HG03066 (cell line): ENCODE measurements around the gene MEF2A.

Source experiments
- ATAC-seq: cut with Tn5 transposase; IDR thresholded peaks from one replicate; pipeline ENCODE4 v1.9.1; 2021; ENCODE audit warnings: low read depth; ENCODE audit not compliant: unreplicated experiment

The MEF2A gene

DNA sequence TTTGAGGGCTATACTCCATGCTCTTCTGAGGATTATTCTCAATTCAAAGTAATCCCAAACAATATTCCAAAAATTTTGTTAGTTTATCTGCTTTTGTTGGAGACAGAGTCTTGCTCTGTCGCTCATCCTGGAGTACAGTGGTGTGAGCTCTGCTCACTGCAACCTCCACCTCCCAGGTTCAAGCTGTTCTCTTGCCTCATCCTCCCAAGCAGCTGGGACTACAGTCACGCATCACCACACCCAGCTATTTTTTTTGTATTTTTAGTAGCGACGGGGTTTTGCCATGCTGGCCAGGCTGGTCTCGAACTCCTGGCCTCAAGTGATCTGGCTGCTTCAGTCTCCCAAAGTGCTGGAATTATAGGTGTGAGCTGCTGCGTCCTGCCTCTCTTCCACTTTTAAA is 39.1 kb downstream of the MEF2A start:
- no peak for ATAC-seq

DNA sequence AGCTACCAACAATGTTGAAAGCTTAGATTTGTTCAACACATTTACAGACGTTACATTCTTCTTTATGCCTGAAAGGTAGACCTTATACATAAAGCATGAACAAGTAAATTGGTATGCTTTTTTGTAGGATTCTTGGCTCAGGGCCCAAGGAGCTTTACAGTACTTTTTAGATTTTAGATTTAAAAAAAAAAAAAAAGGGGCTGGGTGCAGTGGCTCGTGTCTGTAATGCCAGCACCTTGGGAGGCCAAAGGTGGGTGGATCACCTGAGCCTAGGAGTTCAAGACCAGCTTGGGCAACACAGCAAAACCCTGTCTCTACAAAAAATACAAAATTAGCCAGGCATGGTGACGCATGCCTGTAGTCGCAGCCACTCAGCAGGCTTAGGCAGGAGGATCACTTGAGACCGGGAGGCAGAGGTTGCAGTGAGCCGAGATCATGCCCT is 39.7 kb downstream of the MEF2A start:
- ATAC-seq = no peak

DNA sequence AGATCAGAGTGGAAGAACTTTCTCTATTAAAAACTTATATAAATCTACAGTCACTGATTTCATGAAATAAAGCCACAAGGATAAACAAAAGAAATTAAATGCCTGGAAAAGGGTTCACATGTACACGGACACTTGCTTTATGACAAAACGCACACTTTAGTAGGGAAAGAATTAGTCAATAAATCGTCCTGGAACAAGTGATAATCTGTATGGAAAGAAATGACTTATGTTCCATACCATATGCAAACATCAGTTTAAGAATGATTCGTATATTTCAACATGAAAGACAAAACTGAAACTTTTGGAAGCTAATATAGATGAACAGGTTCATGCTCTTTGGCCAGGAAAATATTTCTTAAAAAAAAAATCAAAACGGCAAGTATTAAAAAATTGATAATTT is 40.2 kb downstream of the MEF2A start:
- ATAC-seq = no peak

DNA sequence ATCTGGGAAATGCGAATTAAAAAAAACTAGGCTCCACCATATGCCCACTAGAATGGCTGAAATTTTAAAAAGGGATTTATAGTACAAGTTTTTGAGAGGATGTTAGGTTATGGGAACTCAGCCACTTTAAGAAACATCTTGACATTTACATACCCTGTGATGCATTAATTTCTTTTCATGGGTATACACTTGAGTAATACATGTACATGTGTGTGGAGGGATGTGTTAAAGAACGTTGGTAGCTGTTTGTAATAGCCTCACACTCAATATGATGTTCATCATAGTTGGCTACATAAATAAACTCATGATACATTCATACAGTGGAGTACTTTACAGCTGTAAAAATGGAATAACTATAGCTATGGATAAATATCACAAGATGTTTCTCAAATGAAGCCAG is 40.9 kb downstream of the MEF2A start:
- no peak for ATAC-seq

DNA sequence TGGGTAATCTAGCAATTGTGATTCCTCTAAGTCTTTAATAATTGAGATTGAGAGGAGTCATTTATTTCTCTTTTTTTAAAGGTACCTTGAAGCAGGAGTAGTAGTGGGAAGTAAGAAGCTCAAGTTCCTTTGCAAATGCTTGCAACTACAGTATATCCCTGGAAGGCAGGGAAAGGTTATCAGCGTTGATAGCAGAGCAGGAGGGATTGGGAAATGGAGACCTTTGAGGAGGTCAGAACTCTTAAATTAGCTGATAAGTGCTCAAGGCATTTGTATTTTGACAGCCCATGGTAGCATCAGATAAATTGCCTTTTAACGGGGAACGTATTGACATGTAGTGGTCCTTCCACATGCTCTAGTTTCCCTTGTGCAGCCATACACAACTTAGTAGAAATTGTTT is 47.7 kb downstream of the MEF2A start:
- ATAC-seq = no peak

DNA sequence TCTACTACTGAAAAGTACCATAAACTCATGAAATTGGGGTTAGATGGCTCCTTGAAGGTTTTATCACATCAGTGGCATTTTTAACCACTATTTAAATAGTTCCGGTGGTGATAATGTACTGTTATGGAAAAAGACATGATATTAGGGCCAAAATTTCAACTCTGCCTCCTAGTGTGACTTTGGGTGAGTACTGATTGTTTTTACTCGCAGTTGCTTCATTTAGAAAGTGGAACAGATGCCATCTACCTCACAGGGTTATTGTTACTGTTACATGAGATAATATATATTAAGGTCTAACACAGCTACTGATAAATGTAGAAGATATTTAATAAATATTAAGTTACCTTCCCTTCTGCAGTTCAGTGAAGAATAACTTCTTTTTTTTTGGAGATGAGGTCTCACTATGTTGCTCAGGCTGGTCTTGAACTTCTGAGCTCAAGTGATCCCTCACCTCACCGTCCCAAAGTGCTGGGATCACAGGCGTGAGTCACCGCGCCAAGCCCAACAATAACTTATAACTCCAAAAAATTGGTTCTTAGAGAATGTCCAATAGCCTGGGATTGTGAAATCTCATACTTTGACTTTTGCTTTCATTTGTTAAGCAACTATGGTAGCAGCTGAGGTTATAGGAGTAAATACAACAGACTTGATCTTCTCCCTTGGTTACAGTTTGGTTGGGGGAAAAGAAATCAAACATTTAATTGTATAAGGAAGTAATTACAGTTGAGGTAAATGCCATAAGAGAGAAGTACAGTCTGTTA is 48.3 kb downstream of the MEF2A start:
- no peak for ATAC-seq

DNA sequence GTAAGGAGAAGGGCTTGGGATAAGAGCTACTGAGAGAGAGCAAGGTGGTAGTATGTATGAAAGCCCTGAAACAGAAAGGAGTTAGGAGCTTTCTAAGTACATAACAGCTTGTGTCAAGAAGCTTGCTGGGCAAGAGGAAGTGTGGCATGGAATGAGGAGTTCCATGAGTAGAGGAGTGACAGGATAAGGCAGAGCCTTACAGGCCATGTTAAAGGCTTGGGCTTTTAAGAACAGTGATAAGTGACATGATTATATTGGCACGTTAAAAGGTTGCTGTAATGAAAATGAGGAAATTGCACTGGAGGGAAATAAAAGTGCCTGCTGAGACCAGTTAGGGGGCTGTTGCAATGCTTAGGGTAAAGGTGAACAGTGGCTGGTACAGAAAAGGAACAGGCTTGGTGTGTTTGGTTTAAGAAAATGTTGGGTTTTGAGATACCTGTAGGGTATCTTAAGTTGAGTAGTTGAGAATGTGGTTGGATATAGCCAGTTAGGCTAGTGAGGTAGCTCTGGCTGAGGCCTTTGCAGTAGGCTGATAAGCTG is 49.0 kb downstream of the MEF2A start:
- ATAC-seq = no peak

DNA sequence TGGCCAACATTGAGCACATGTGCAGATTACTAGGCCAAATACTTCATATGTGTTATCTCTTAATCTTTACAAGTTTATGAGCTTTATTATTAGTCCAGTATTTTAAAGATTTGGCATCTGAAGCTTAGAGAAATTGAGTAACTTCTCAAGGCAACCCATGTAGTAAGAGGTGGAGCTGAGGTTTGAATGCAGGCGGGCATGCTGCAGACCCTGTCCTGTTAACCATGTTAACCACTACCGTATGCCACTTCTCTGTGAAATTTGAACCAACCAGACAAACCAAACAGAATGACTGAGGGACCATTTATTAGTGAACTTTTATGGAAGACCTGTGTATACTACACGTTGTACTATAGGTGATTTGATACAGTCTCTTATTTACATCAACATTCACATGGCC is 49.7 kb downstream of the MEF2A start:
- no peak for ATAC-seq

DNA sequence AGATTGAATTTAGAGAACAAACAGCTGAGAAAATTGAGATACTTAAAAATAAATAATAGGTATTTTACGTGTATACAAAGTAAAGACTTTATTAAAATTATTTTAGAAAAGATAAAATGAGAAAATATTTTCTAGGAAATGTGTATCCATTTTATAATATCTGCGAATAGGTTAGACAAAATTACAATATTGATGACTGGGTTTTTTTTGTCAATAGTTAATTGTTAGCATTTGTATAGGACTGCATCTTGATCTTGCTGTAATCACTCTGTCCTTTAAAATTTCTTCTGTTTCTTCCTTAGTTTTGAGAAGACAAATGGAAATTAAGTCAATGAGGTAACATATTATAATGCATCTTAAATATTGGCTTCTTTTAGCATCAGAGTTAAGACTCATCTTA is 50.3 kb downstream of the MEF2A start:
- no peak for ATAC-seq

DNA sequence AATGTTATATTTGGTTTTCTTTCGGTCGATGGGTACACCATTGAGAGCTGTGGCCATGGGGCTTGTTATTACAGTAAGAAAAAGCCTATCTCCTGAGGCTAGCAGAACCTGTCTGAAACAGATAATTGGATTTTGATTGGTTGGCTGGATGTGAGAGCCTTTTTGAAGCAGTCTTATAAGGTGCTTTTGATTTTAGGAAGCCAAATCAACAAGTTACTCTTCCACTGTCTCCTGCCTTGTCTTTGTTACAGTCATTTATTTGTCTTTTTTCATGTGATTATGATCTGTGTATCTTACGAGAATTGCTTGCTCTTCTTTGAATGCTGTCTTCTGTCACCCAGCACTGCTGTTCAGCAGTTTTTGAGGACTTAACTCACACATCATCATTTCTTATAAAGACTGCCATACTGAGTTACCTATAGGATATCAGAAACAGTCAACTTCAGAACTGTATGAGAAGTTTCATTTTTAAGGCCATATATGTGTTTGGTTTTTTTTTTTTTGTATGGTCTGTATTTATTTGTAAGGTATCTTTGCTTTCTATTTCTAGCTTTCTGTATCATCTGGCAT is 51.1 kb downstream of the MEF2A start:
- no peak for ATAC-seq

DNA sequence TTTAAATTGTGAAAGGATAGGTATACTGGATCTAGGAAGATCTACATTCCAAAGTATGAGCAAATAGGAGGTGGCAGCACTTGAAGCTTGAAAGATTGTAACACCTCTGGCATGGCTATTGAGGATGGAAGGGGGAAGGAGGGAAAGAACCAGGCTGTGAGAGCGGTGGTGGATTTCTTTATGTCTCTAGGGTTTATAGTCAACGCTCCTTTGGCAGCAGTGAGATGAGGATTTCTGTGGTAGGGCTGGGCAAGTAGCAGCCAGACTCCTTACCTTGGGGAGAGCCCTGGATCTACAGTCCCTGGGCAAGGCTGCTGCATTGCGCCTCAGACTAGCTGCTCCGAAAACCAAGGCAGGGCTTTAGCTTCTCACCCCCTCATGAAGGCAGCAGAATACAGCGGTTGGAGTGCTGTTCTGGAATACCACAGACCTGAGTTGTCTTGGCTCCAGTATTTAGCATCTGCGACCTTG is 53.2 kb downstream of the MEF2A start:
- ATAC-seq = no peak

DNA sequence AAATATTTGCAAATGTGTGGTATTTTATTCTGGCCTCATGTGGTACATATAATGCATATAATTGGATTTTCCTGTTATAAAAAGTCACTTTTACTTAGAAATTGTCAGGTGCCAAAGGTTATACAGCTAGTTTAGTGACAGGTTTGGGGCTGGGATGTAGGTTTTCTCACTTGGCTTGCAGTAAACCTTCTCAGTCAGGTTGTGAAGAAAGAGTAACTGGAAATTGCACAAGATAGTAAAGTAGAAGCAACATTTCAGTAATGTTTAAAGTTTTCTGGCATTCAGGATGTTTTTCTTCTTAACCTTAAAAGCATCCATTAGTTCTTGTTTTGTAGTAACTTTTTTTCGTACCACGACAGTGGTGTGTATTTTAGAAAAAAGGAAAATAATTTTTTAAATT is 53.9 kb downstream of the MEF2A start:
- ATAC-seq = no peak

DNA sequence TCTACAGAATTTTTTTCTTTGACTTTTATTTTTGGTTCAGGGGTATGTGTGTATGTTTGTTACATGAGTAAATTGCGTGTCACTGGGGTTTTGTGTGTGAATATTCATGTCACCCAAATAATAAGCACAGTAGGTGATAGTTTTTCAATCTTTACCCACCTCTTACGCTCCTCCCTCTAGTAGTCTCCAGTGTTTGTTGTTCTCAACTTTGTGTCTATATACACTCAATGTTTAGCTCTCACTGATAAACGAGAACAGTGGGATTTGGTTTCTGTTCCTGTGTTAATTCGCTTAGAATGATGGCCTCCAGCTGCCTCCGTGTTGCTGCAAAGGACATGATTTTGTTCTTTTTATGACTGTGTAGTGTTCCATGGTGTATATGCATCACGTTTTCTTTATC is 54.4 kb downstream of the MEF2A start:
- ATAC-seq = no peak

DNA sequence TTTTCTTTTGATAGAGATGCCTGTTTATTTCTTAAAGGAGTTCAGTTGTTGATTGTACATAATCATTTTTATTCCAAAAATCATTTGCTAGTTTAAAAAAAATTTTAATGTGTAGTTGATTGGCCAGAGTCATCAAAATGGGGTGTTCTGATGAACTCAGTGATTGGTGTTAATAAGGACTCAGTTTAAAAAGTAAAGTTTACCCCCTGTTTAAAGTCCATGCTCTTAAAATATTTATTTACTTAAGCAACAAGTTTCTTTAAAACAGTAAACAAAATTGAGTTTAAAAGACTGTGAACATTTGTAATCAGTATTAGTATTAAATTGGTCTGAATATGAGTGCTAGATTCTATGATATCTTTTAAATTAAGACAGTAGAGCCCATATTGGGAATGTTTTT is 56.0 kb downstream of the MEF2A start:
- no peak for ATAC-seq

DNA sequence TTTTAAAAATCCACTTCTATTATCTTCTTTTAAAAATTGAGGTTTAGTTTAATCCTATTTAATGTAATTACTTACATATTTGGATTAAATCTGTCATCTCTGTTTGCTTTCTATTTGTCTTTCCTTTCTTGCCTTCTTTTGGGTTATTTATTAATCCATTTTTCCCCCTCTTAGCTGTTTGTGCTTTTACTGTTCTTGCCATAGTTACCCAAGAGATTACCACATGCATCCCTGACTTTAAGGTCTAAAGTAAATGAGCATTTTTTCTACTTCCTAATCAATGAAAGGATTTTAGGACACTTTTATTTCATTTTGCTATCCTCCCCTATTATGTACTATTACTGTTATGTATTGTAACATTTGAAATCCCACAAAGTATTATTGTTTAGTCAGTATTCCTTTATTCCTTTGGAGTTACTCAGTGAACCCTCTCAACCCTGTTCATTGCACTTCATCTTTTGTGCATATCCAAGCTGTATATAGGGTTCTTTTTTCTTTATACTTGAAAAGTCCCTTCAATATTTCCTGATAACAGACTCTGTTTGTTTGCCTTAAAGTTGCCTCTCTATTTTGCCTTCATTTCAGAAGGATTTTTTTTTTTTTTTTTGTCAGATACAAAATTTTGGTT is 62.7 kb downstream of the MEF2A start:
- ATAC-seq = no peak

DNA sequence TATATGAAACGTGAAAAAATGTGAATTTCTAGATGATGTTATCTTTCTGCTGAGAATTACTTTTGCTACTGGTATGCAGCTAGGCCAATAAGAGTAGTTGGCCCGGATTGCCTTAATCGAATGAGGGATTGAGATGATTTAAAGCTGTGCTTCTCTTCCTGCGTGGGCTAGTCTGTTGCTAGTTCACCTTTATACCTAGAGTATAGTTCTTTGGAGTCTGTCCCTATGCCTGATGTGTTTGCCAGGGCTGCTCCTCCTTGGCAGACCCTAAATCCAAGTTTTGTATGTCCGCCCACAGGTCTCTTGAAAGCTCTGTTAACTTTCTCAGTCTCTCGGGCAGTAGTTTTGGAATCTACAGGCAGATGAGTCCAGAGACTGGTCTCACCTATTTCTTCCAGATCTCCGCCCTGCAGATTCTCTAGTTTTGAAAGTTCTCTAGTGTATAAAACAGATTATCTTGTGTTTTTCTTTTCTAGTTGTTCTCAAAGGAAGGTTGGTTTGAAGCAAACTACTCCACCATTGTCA is 64.9 kb downstream of the MEF2A start:
- ATAC-seq = no peak

DNA sequence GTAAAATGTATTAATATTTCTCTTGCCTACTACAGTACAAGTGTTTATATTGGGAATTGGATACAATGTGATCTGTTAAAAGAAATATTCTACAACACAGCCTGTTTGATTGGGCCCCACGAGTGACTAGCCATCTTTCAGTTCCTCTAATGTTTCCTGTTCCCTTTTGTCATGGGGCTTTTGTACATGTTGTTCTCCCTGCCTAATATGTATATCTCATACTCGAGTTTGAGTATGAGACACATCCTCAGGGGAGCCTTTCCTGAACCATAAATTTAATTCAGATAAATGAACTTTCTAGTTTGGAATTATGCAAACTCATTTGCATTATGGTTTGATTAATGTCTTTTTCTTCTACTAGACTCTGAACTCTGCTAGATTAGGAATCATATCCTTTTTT is 65.5 kb downstream of the MEF2A start:
- ATAC-seq = peak; percentile 89

DNA sequence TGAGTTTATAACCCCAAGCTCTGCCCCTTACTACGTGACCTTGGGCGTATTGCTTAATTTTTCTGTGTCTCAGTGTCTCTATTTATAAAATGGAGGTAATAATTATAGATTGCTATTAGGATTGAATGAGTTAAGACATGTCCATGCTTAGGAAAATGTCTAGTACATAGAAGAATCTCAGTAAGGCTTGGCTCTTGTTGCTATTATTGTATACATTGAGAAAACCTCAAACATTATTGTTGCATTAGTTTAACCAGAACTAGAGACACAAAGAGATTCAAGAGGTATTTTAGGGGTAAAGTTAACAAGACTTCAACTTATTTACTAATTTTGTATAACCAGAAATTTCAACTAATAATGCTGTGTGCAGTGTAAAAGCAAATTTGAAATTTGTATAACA is 66.7 kb downstream of the MEF2A start:
- no peak for ATAC-seq

DNA sequence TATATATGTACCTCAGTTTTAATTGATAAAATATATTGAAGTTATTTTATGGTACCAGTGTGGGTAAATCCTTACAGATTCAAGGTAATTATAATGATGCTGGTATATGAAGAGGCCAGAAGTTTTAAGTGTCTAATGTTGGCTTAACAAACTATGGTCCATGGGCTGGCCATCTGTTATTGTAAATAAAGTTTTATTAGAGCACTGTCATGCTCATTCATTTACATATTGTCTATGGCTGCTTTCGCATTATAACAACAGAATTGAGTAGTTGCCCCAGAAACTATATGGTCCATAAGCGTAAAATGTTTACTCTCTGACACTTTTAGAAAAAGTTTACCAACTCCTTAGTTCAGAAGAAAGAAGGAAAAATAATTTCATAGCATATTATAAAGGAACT is 67.9 kb downstream of the MEF2A start:
- ATAC-seq = no peak

DNA sequence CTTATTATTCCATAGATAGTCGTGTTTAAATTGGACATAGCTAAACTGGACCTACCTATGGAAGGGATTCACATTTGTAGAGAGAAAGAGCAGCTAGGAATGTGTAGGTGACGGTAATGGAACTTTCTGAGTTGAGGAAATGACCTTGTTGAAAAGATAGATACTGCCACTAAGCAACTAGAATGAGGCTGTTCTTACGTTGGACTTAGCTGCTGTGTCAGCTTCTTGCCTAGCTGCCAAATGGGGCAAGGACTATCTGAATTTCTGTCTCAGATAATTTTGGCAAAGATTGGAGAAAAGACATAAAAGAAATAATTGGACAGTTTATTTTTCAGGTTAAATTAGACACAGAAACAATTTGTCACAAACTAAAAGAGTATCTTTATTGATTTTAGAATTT is 68.8 kb downstream of the MEF2A start:
- no peak for ATAC-seq

DNA sequence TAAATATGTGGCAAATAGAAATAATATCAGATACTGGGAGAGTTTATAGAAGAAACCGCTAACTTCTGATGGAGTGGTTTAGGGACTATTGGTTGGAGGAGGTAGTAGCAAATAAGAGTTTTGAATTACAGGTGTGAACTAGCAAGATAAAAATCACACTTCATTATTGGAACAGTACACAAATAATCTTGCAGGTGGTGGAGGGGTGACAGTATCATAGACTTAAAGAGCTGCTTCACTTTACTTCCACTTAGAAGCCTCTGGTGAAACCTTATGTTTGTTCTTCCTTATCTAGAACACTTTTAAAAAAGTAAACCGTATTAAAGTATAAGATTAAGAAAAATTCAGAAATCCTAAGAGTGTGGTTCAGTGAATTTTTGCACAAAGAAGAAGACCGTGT is 69.4 kb downstream of the MEF2A start:
- ATAC-seq = no peak

DNA sequence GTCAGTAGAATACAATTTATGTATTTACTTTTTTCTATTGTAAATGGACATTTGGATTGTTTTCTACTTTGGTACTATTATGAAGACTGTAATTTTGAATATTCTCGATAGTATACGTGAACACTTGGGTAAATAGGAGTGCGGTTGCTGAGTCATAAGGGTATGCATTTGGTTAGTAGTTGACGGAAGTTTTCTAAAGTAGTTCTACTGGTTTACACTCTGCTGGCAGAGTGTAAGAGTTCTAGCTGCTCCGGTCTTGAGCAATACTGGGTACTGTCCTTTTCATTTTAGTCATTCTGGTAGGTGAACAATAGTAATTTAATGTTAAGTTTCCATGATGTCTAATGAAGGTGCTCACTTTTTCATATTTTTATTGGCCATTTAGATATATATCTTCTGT is 70.0 kb downstream of the MEF2A start:
- ATAC-seq = no peak
